Gastroesophageal sphincter (tissue), 4 donors: ENCODE data around the gene RLN3. TPM values are rescaled to one million over a fixed set of nuclear protein-coding genes. Genes with fewer than 3 reads are reported as not detected.

Experiments used
- ATAC-seq: fragments of 150-250 bp; one replicate; pipeline ENCODE4 v1.9.1; 2016; ENCODE audit warnings: mild to moderate bottlenecking, moderate library complexity
- H3K27ac ChIP-seq, 4 donors: fragments of 200-600 bp; sonication (generic) in 3 of 4; 1 replicate in 3 of 4; 2 replicates in 1 of 4; pipeline ENCODE4 v1.5.1; 2016 to 2019
- H3K27me3 ChIP-seq: fragments of 200-600 bp; sonication (generic); one replicate; pipeline ENCODE4 v1.5.1; 2019
- H3K36me3 ChIP-seq, 2 donors: fragments of 200-600 bp; sonication (generic); one replicate each; pipeline ENCODE4 v1.5.1; 2019; ENCODE audit warnings: control low read depth in 1 of 2
- H3K4me1 ChIP-seq, 3 donors: fragments of 200-600 bp; sonication (generic); 1 replicate in 2 of 3; 2 replicates in 1 of 3; pipeline ENCODE4 v1.5.1; 2016 to 2019; ENCODE audit warnings: control low read depth in 2 of 3
- H3K4me3 ChIP-seq, 2 donors: fragments of 200-600 bp; sonication (generic); one replicate each; pipeline ENCODE4 v1.5.1; 2019; ENCODE audit warnings: mild to moderate bottlenecking in 1 of 2, moderate library complexity in 1 of 2
- H3K9me3 ChIP-seq, 3 donors: fragments of 200-600 bp; sonication (generic); one replicate each; pipeline ENCODE4 v1.5.1; 2017 to 2019; ENCODE audit warnings: control low read depth in 2 of 3
- CTCF ChIP-seq, 4 experiments: fragments of 200-600 bp in 2 of 4; fragments of 450-650 bp in 2 of 4; sonication (generic) in 1 of 4; IDR thresholded peaks; one replicate each; pipeline ENCODE4 v1.5.1; 2017 to 2019; ENCODE audit warnings: antibody characterized with exemption in 4 of 4, mild to moderate bottlenecking in 2 of 4, moderate library complexity in 2 of 4
- EP300 ChIP-seq: sonication (generic); formaldehyde crosslinking; IDR thresholded peaks from one replicate; pipeline ENCODE4 v1.6.1; 2017; ENCODE audit warnings: antibody characterized with exemption, mild to moderate bottlenecking
- POLR2A ChIP-seq, 2 donors: fragments of 450-650 bp; IDR thresholded peaks; one replicate each; pipeline ENCODE4 v1.6.1; 2017; ENCODE audit warnings: antibody characterized with exemption in 2 of 2, mild to moderate bottlenecking in 2 of 2, moderate library complexity in 1 of 2
- POLR2AphosphoS5 ChIP-seq: sonication (generic); formaldehyde crosslinking; IDR thresholded peaks from one replicate; pipeline ENCODE4 v1.6.1; 2017; ENCODE audit warnings: antibody characterized with exemption
- WGBS, 2 donors: methylation state at CpG; one replicate each; pipeline ENCODE4 v1.1.5; 2018; ENCODE audit warnings: low coverage in 1 of 2; 5-methylcytosine and 5-hydroxymethylcytosine counted together
- total RNA-seq, 4 donors: library from RNA; depleted of rRNA; stranded (reverse); fragments of >200 nt; gene quantifications; one replicate each; pipeline ENCODE4 v1.1.0, GENCODE V29; 2016

Gene RLN3
- total RNA-seq = not detected

GRCh38 chr19:14027856-14028450 lies at the start of gene RLN3:
Gene RLN3 (plus strand): TSS chr19:14028148. CDS start chr19:14028205, 57 bp downstream.
- no peak within 1 kb of the TSS for H3K27ac ChIP-seq
- H3K4me1 ChIP-seq = peaks cover 0 to 15% (median 8%) of the 10 kb centered on the region in 3 donors
- TF ChIP-seq CTCF (IDR thresholded peaks at IDR 0.05) (no peak), POLR2AphosphoS5 (no peak), POLR2A (IDR thresholded peaks at IDR 0.05) (no peak)
- H3K36me3 ChIP-seq = no peaks in the 10 kb centered on the region
- no peak within 1 kb of the TSS for H3K4me3 ChIP-seq
- no peak for ATAC-seq
- H3K27me3 ChIP-seq = peaks cover 32% of the 10 kb centered on the region
- H3K9me3 ChIP-seq = no peaks in the 10 kb centered on the region
- 50 to 60% methylated on average over 8 to 18 of the region's 24 CpGs for WGBS, 2 donors

- H3K4me1 ChIP-seq = peaks cover 0 to 23% (median 16%) of the 10 kb centered on the region in 3 donors
Observed at GRCh38 chr19:13978351-13979243, 49.4 kb upstream of the RLN3 start.

GRCh38 chr19:13979244-13979615 lies 48.7 kb upstream of the RLN3 start:
- no peak for TF ChIP-seq CTCF (IDR thresholded peaks at IDR 0.05)
- TF ChIP-seq POLR2AphosphoS5 = no peak
- TF ChIP-seq POLR2A (IDR thresholded peaks at IDR 0.05) = no peak
- TF ChIP-seq EP300 = no peak
- no peaks in the 10 kb centered on the region for H3K27me3 ChIP-seq
- WGBS, 2 donors = no CpG with 5 or more reads among the region's 12 CpGs
- peaks cover 0 to 23% (median 16%) of the 10 kb centered on the region in 3 donors for H3K4me1 ChIP-seq
- H3K9me3 ChIP-seq = no peaks in the 10 kb centered on the region
- H3K27ac ChIP-seq = peak overlapping the region in 3 of 4 donors; percentile 79 to 84 (median 83)
- peak overlapping the region; percentile 39 to 66 for H3K4me3 ChIP-seq
- peaks cover 0 to 45% of the 10 kb centered on the region in 2 donors for H3K36me3 ChIP-seq
- peak; percentile 1 for ATAC-seq

More at GRCh38 chr19:13978351-13979243, 49.4 kb upstream of the RLN3 start:
- H3K27me3 ChIP-seq = no peaks in the 10 kb centered on the region
- peak; percentile 87 for ATAC-seq
- H3K9me3 ChIP-seq = no peaks in the 10 kb centered on the region
- peaks cover 0 to 51% of the 10 kb centered on the region in 2 donors for H3K36me3 ChIP-seq
- TF ChIP-seq EP300 (no peak), CTCF (IDR thresholded peaks at IDR 0.05) (no peak), POLR2AphosphoS5 (no peak), POLR2A (IDR thresholded peaks at IDR 0.05) (no peak)
- no CpG with 5 or more reads among the region's 74 CpGs for WGBS, 2 donors
- peak overlapping the region; percentile 39 to 66 for H3K4me3 ChIP-seq
- peak overlapping the region in 3 of 4 donors; percentile 79 to 84 (median 83) for H3K27ac ChIP-seq

- H3K4me3 ChIP-seq = peak overlapping the region in 1 of 2 donors; percentile 66
- no peaks in the 10 kb centered on the region for H3K9me3 ChIP-seq
- 61 to 62% methylated on average over 5 of the region's 12 CpGs for WGBS, 2 donors
- no peak for ATAC-seq
- H3K36me3 ChIP-seq = peaks cover 0 to 40% of the 10 kb centered on the region in 2 donors
- H3K27me3 ChIP-seq = no peaks in the 10 kb centered on the region
- H3K27ac ChIP-seq = peak overlapping the region in 1 of 4 donors; percentile 84
- peaks cover 0 to 23% (median 16%) of the 10 kb centered on the region in 3 donors for H3K4me1 ChIP-seq
- no peak for TF ChIP-seq CTCF (IDR thresholded peaks at IDR 0.05)
Observed at GRCh38 chr19:13979686-13980085, 48.3 kb upstream of the RLN3 start.
